Measurements from ENCODE around the gene RTP3. TPM values are rescaled to one million over a fixed set of nuclear protein-coding genes. Genes with fewer than 3 reads are reported as not detected.

The RTP3 gene
- polyA plus RNA-seq, 2 of the 4 experiments (the other 2 are of a cell fraction), result not detected

GRCh38 chr3:46480491-46481195 is 17.1 kb upstream of the RTP3 start:
- ATAC-seq (no peak), FAIRE-seq (no peak), DNase-seq (ENCODE audit: low read depth in 1 of 2, low spot score in 1 of 2) (no peak)
- WGBS (ENCODE audit: missing lambda C conversion rate), result 46% methylated on average over 5 of the region's 6 CpGs
- ChIA-PET POLR2A (no interaction called here), CTCF (interaction anchor here (1.0 to 1.8 kb wide), 2 partner anchors 9 to 149 kb away, joined by 3 to 11 read pairs; no protein-coding TSS in a partner anchor)
- Histone ChIP-seq H3K4me3 (no peak overlapping the region), H3K4me1 (no peaks in the 10 kb centered on the region), H3K27ac (no peak overlapping the region), H3K9me3 (no peaks in the 10 kb centered on the region), H3K4me2 (no peak overlapping the region)
- TF ChIP-seq ELK1 (IDR thresholded peaks at IDR 0.05; ENCODE audit: low read depth, low read length), result no peak
- no peak for TF ChIP-seq KDM1A (IDR thresholded peaks at IDR 0.05; ENCODE audit: low read depth)
- TF ChIP-seq E2F6 (IDR thresholded peaks at IDR 0.05; ENCODE audit: borderline replicate concordance, low read depth), result no peak
- no peak for TF ChIP-seq USF2 (IDR thresholded peaks at IDR 0.05)
- TF ChIP-seq MYC (IDR thresholded peaks at IDR 0.05; ENCODE audit: borderline replicate concordance, low read length), result no peak
- no peak for TF ChIP-seq HOXB5 (CRISPR knock-in tag; IDR thresholded peaks at IDR 0.05)
- no peak for TF ChIP-seq KDM5A (IDR thresholded peaks at IDR 0.05)
- no peak for TF ChIP-seq SMC3 (IDR thresholded peaks at IDR 0.05)
- TF ChIP-seq RCOR1 (IDR thresholded peaks at IDR 0.05; ENCODE audit: low read depth, low read length), result no peak
- TF ChIP-seq ESRRA (IDR thresholded peaks at IDR 0.05; ENCODE audit: borderline replicate concordance, low read length), result no peak

GRCh38 chr3:46481636-46482035 is 16.1 kb upstream of the RTP3 start:
- Histone ChIP-seq H3K4me3 (no peak overlapping the region), H3K9me3 (no peaks in the 10 kb centered on the region), H3K27ac (no peak overlapping the region), H3K4me1 (no peaks in the 10 kb centered on the region), H3K4me2 (no peak overlapping the region)
- FAIRE-seq (no peak), DNase-seq (ENCODE audit: low read depth in 1 of 2, low spot score in 1 of 2) (no peak), ATAC-seq (no peak)
- TF ChIP-seq EHF (CRISPR knock-in tag; IDR thresholded peaks at IDR 0.05), result no peak
- TF ChIP-seq TFCP2L1 (CRISPR knock-in tag; IDR thresholded peaks at IDR 0.05), result no peak
- TF ChIP-seq HES2 (IDR thresholded peaks at IDR 0.05), result no peak
- no peak for TF ChIP-seq RCOR1 (IDR thresholded peaks at IDR 0.05; ENCODE audit: low read depth, low read length)
- no peak for TF ChIP-seq KDM5A (IDR thresholded peaks at IDR 0.05)
- TF ChIP-seq HOXB13 (CRISPR knock-in tag; IDR thresholded peaks at IDR 0.05; ENCODE audit: low read depth), result no peak
- TF ChIP-seq MAX (IDR thresholded peaks at IDR 0.05), result no peak
- TF ChIP-seq RNF2 (IDR thresholded peaks at IDR 0.05; ENCODE audit: borderline replicate concordance, low read depth), result no peak
- no peak for TF ChIP-seq TP53 (CRISPR knock-in tag; IDR thresholded peaks at IDR 0.05)
- no peak for TF ChIP-seq CBX2 (IDR thresholded peaks at IDR 0.05; ENCODE audit: borderline replicate concordance, low read depth)
- TF ChIP-seq FOXS1 (CRISPR knock-in tag; IDR thresholded peaks at IDR 0.05), result no peak
- no peak for TF ChIP-seq CTCF (IDR thresholded peaks at IDR 0.05)
- TF ChIP-seq HMGXB4 (CRISPR knock-in tag; IDR thresholded peaks at IDR 0.05; ENCODE audit: borderline replicate concordance), result no peak
- WGBS (ENCODE audit: missing lambda C conversion rate), result 38% methylated on average over 4 of the region's 4 CpGs
- ChIA-PET POLR2A (no interaction called here), CTCF (interaction anchor here (0.6 to 1.8 kb wide), 2 partner anchors 8 to 994 kb away, joined by 3 to 11 read pairs; no protein-coding TSS in a partner anchor)

All from A549 (cell line).